Muscle layer of duodenum (tissue), 2 donors: ENCODE results near the gene SLC4A1.

Experiments used
- H3K27ac ChIP-seq: one replicate; pipeline ENCODE4 v1.7.0; 2013; ENCODE audit warnings: mild to moderate bottlenecking, low read length
- H3K27me3 ChIP-seq: one replicate; pipeline ENCODE4 v1.7.0; 2013; ENCODE audit warnings: low read depth, mild to moderate bottlenecking, control low read depth, low read length
- H3K36me3 ChIP-seq, 2 donors: one replicate each; pipeline ENCODE4 v1.7.0; 2013; ENCODE audit warnings: low read length in 2 of 2, control low read depth in 1 of 2, mild to moderate bottlenecking in 1 of 2; ENCODE audit not compliant: insufficient read depth in 2 of 2, control insufficient read depth in 1 of 2
- H3K4me1 ChIP-seq, 2 donors: one replicate each; pipeline ENCODE4 v1.7.0; 2013; ENCODE audit warnings: low read length in 2 of 2, mild to moderate bottlenecking in 2 of 2, control low read depth in 1 of 2, moderate library complexity in 1 of 2; ENCODE audit not compliant: insufficient read depth in 2 of 2, control insufficient read depth in 1 of 2
- H3K4me3 ChIP-seq, 2 donors: one replicate each; pipeline ENCODE4 v1.7.0; 2013; ENCODE audit warnings: low read length in 2 of 2, low read depth in 1 of 2, mild to moderate bottlenecking in 1 of 2
- H3K9me3 ChIP-seq, 2 donors: one replicate each; pipeline ENCODE4 v1.7.0; 2013; ENCODE audit warnings: low read length in 2 of 2, control low read depth in 1 of 2, mild to moderate bottlenecking in 1 of 2; ENCODE audit not compliant: control insufficient read depth in 1 of 2
- donor health status: healthy.

Gene SLC4A1

DNA sequence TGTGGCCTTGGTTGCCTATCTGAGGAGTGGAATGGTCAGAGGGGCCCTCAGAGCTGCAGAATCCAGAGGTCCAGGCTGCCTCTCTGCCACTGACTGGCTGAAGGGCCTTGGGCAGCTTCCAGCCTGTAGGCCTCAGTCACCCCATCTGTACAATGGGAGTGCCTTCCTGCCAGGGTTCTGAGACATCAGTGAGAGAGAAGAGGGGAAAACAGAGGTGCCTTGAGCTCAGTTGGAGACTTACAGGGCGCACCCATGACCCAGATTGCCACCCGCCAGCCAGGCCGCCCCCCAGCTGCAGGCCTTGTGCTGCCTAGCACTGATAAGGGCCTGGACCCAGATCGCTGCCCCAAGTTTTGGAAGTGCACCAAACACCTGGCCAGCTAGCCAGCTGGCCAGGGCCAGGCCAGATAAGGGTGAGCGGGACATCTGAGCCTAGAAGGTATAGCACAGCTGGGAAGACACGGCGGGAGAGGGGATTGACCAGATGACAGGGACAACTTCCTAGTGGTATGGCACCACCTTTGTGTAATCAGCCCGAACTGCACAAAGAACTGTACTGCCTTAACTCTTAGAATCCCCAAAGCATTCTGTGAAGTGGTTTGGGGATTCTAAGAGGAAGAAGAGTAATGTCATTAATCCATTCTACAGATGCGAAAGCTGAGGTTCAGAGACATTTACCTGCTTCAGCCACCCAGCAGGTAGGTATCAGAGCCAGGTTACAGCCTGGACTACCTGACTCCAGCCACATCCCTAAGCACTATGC lies 1.4 kb downstream of the SLC4A1 start:
- Histone ChIP-seq H3K4me1 (no peaks in the 10 kb centered on the region), H3K27me3 (no peaks in the 10 kb centered on the region), H3K36me3 (no peaks in the 10 kb centered on the region), H3K9me3 (no peaks in the 10 kb centered on the region), H3K4me3 (no peak overlapping the region), H3K27ac (no peak overlapping the region)

DNA sequence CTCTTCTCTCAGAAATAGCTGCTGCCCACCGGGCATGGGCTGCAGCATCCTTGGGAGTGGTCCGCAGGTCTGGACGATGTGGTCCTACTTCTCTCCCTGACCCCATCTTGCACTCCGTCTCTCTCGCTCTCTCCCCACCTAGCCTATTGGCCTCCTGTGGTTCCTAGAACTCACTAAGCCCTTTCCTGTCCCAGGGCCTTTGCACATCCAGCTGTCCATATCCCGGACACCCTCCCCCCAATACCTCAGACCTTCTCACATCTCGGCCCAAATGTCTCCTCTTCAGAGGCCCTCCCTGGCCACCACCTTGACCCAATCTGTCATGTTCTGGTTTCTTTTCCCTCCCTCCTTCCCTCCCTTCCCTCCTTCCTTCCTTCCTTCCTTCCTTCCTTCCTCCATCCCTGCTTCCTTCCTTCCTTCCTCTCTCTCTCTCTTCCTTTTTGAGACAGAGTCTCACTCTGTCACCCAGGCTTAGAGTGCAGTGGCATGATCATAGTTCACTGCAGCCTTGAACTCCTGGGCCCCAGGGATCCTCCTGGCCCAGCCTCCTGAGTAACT lies 4.5 kb downstream of the SLC4A1 start:
- H3K4me1 ChIP-seq: no peaks in the 10 kb centered on the region
- no peak overlapping the region for H3K4me3 ChIP-seq
- no peaks in the 10 kb centered on the region for H3K36me3 ChIP-seq
- H3K27ac ChIP-seq: no peak overlapping the region
- H3K27me3 ChIP-seq: no peaks in the 10 kb centered on the region
- H3K9me3 ChIP-seq: no peaks in the 10 kb centered on the region

DNA sequence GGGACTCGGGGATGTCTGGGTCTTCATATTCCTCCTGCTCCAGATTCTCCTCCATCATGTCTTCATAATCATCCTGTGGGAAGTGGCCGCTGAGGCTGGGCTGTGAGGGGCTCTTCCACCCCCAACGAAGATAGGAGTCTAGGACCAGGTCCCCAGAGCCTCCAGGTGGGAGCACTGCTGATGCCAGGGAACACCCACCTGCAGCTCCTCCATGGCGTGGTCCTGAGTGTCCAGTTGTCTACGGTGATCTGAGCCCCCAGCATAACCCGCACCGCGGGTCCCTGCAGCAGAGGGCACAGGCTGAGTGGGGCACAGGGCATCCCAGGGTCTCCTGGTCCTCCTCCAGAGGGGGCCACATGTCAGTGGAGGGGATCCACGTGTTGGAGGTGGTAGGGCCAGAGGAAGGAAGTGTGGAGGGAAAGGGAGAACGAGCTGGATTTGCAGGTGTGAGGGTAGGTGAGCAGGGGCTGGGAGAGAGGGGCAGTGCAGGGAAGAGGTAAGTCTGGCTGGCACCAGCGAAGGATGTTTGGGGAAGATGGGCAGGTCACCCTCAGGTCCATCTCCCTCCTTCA lies 5.2 kb downstream of the SLC4A1 start:
- Histone ChIP-seq H3K9me3 (no peaks in the 10 kb centered on the region), H3K27ac (no peak overlapping the region), H3K4me1 (no peaks in the 10 kb centered on the region), H3K4me3 (no peak overlapping the region), H3K27me3 (no peaks in the 10 kb centered on the region), H3K36me3 (no peaks in the 10 kb centered on the region)

DNA sequence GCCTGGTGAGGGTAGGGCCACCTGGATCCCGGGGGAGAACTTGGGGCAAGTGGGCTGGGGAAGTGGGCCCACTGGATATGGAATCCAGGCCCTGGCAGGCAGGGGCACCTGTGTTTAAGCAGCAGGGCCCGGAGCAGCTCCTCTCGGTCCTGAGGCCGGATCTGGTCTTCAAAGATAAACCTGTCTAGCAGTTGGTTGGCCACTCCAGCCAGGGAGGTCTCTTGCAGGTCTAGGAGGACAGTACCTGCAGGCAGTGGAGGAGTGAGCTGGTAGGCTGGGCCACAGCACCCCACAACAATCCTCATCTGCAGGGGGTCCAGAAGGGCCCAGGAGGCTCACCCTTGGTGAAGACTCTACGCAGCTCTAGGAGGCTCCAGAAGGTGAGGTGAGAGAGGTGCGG lies 7.6 kb downstream of the SLC4A1 start:
- Histone ChIP-seq H3K36me3 (no peaks in the 10 kb centered on the region), H3K4me1 (no peaks in the 10 kb centered on the region), H3K9me3 (no peaks in the 10 kb centered on the region), H3K4me3 (no peak overlapping the region), H3K27ac (no peak overlapping the region), H3K27me3 (no peaks in the 10 kb centered on the region)

DNA sequence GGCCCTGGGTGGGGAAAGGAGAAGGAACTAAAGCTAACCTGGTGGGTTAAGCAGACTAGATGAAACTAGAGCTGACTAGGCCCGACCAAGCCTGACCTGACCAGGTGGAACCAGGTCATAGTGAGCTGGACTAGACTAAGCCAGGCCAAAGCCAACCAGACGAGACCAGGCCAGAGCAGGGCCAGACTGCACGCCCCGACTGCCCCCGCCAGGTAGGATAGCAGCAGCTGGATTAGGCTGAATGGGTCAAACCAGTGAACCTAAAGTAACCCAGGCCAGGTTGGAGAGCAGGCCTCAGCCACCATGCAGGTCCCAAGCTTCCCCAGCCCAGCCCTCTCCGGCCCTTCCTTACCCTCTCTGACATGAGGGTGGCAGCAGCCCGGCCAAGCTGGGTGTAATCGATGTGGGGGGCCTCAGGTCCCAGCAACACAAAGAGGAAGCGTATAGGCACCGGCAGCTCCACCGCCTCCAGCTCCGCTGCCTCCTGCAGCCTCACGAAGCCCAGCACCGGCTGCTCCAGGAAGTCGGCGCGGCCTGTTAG lies 9.1 kb downstream of the SLC4A1 start:
- Histone ChIP-seq H3K27me3 (no peaks in the 10 kb centered on the region), H3K9me3 (no peaks in the 10 kb centered on the region), H3K4me3 (no peak overlapping the region), H3K27ac (no peak overlapping the region), H3K36me3 (no peaks in the 10 kb centered on the region), H3K4me1 (no peaks in the 10 kb centered on the region)

DNA sequence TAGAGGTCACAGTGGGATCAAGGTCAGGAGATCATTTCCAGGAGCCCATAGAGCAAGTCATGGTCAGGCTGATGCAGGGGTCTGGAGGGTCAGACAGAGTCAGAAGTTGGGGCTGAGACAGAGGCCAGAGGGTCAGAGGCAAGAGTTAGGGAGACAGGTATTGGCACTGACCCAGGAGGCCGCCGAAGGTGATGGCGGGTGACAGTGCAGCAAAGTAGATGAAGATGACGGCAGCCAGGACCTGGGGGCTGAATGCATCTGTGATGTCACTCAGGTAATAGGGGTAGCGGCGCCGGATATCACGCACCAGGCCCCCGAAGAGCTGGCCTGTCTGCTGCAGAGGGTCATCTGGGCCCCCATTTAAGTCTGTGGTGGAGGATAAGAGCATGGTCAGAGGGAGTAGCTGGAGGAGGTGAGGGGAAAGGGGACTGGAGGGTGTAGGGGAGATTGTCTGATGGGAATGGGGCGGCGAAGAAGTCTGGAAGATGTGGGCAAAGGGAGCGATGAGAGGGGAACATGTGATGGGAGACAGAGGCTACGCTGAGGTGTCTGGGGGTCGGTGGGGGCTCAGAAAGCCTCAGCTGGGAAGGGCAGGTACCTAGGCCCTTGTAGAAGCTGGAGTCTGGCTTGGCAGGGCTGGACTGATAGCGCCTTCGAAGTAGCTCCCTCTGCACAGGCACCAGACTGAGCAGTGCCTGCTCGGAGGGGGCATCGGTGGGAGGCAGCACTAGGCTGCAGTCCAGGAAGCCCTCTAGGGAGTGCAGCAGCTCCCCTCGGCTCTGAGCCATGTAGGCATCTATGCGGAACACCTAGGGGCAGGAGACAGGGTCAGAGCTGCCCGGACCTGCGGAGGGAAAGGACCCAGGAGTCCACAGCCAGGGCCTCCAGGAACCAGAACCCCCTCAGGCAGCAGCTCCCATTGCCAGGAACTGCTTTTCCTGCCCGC lies 9.8 kb downstream of the SLC4A1 start:
- Histone ChIP-seq H3K27ac (no peak overlapping the region), H3K36me3 (no peaks in the 10 kb centered on the region), H3K9me3 (no peaks in the 10 kb centered on the region), H3K4me3 (no peak overlapping the region), H3K27me3 (no peaks in the 10 kb centered on the region), H3K4me1 (no peaks in the 10 kb centered on the region)

DNA sequence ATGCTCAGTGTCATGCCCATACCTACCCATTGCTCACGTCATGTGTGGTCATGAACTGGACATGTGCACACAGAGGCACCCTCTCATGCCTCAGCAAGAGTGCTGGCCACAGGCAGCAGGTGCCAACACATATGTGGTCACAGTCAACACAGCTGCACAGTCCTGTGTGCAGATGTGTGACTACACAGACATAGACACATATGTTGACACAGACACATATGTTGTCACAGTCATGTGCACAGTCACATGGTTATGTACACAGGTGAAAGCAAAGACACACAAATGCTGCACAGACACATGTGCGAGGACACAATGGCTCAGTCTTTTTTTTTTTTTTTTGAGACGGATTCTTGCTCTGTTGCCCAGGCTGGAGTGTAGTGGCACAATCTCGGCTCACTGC lies 11.3 kb downstream of the SLC4A1 start:
- Histone ChIP-seq H3K4me3 (no peak overlapping the region), H3K27ac (no peak overlapping the region), H3K36me3 (no peaks in the 10 kb centered on the region), H3K4me1 (no peaks in the 10 kb centered on the region), H3K27me3 (no peaks in the 10 kb centered on the region), H3K9me3 (no peaks in the 10 kb centered on the region)

DNA sequence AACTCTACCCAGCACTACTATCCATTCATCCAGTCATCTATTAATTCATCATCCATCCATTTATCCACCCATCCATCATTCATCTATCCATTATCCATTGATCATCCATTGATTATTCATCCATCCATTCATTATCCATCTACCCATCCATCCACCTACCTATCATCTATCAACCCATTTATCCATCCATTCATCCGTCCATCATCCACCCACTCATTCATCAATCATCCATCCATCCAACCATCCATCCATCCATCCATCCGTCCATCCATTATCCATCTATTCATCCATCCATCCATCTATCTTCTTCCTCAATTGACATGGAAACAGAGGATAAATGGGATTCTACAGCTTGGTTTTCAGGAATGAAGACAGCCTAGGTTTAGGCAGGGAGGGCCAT lies 12.0 kb downstream of the SLC4A1 start:
- Histone ChIP-seq H3K36me3 (no peaks in the 10 kb centered on the region), H3K27ac (no peak overlapping the region), H3K9me3 (no peaks in the 10 kb centered on the region), H3K4me3 (no peak overlapping the region), H3K27me3 (no peaks in the 10 kb centered on the region), H3K4me1 (no peaks in the 10 kb centered on the region)

DNA sequence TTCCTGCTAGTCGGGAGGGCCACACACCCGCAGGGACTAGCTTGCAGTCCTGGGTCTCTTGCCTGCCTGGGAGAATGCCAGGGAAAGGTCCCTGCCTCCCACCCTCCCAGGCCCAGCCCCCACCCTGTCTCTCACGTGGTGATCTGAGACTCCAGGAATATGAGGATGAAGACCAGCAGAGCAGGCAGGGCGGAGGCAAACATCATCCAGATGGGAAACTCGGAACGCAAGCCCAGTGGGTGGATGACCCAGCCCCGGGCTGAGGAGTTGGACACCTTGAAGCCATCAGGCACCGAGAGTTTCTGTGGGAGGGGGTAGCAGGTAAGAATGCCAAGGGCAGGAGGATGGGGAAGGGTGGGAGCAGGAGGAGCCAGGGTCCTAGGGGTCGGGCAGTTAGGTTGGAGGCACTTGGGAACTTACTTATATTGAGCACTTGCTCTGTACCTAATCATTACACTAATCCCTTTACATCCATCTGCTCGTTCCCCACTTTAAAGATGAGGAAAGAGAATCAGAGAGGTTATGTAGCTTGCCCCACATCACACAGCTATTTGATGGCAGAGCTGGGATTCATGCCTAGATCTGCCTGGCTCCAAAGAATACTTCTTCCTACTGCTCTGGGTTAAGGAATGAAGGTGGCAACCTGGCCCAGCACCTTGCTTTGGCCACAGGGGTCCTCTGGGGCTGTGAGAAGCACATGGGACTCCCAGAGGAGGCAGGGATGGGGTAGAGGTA lies 13.4 kb downstream of the SLC4A1 start:
- Histone ChIP-seq H3K9me3 (no peaks in the 10 kb centered on the region), H3K4me3 (no peak overlapping the region)

DNA sequence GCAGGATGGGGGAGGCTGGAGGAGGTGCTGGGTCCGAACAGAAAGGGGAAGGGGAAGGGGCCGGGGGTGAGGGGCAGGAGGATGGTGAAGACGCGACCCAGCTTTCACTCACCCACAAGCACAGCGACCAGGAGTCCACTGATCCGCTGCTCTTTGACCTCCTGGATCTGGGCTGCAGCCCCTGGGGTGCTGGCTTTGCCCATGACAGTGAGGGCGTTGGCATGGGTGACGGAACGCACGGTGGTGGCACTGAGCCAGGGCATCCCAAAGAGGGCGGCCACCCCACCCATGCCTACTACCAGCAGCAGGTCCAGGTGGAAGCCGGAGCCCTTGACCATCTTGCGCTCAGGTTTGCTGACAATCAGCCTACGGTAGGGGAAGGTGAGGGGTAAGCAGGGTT lies 14.9 kb downstream of the SLC4A1 start:
- Histone ChIP-seq H3K27ac (no peak overlapping the region), H3K9me3 (no peaks in the 10 kb centered on the region), H3K4me3 (no peak overlapping the region), H3K4me1 (peaks cover 0 to 3% of the 10 kb centered on the region in 2 donors), H3K27me3 (no peaks in the 10 kb centered on the region), H3K36me3 (no peaks in the 10 kb centered on the region)

More for the DNA sequence above, 13.4 kb downstream of the SLC4A1 start:
- Histone ChIP-seq H3K4me1 (no peaks in the 10 kb centered on the region), H3K27ac (no peak overlapping the region), H3K36me3 (no peaks in the 10 kb centered on the region), H3K27me3 (no peaks in the 10 kb centered on the region)
